GM18526 (cell line): ENCODE measurements around the gene BLOC1S1.

Source experiments
- POLR2A ChIP-seq: IDR thresholded peaks from 3 replicates; pipeline ENCODE4 v1.6.1; 2011; ENCODE audit not compliant: insufficient read length; ENCODE audit errors: extremely low read depth

The BLOC1S1 gene

GRCh38 chr12:55728939-55729818 lies 13.3 kb downstream of the BLOC1S1 start, which contains the start of gene CD63:
Gene CD63, minus strand, starts transcription at chr12:55729009. Its CDS starts 668 bp downstream, at chr12:55728341.
- peak; percentile 49 for TF ChIP-seq POLR2A

- TF ChIP-seq POLR2A = peak; percentile 27
Observed at GRCh38 chr12:55729819-55730818, 14.3 kb downstream of the BLOC1S1 start.

- no peak for TF ChIP-seq POLR2A
Observed at GRCh38 chr12:55732288-55732687, 16.4 kb downstream of the BLOC1S1 start.

- TF ChIP-seq POLR2A = no peak
Observed at GRCh38 chr12:55733021-55733555, 17.2 kb downstream of the BLOC1S1 start.

GRCh38 chr12:55733858-55734257 lies 18.0 kb downstream of the BLOC1S1 start:
- TF ChIP-seq POLR2A = no peak

- no peak for TF ChIP-seq POLR2A
Observed at GRCh38 chr12:55734595-55734994, 18.7 kb downstream of the BLOC1S1 start.

- no peak for TF ChIP-seq POLR2A
Observed at GRCh38 chr12:55736076-55736475, 20.2 kb downstream of the BLOC1S1 start.

GRCh38 chr12:55736780-55737580 lies 21.1 kb downstream of the BLOC1S1 start:
- no peak for TF ChIP-seq POLR2A

- no peak for TF ChIP-seq POLR2A
Observed at GRCh38 chr12:55737581-55738122, 21.8 kb downstream of the BLOC1S1 start.

GRCh38 chr12:55738123-55739024 lies 22.5 kb downstream of the BLOC1S1 start:
- no peak for TF ChIP-seq POLR2A

- no peak for TF ChIP-seq POLR2A
Observed at GRCh38 chr12:55739025-55739378, 23.2 kb downstream of the BLOC1S1 start.

GRCh38 chr12:55741931-55742680 lies 26.3 kb downstream of the BLOC1S1 start:
- TF ChIP-seq POLR2A = no peak
